Measurements from ENCODE around the gene MKRN2OS. TPM values are rescaled to one million over a fixed set of nuclear protein-coding genes. Genes with fewer than 3 reads are reported as not detected.

The MKRN2OS gene
- polyA plus RNA-seq, 1 donor (not counting 4 experiments of a cell fraction or from before 2014, with no cell fraction given): 4.0 TPM

GRCh38 chr3:12553921-12554391 is 8.7 kb upstream of the MKRN2OS start:
- H3K27ac ChIP-seq (ENCODE audit: control insufficient read depth, insufficient read depth, low read length): no peak overlapping the region
- H3K9me1 ChIP-seq (ENCODE audit: control insufficient read depth, extremely low read depth, insufficient read depth, low read length): no peaks in the 10 kb centered on the region
- H3K4me2 ChIP-seq (ENCODE audit: control insufficient read depth, extremely low read depth, insufficient read depth, low read depth, low read length): peak overlapping the region; percentile 75
- no peaks in the 10 kb centered on the region for H3K9me3 ChIP-seq (ENCODE audit: control insufficient read depth, low read depth, low read length)
- DNase-seq (ENCODE audit: low read depth, low spot score) (no peak), FAIRE-seq (no peak)
- peak overlapping the region; percentile 62 for H3K9ac ChIP-seq (ENCODE audit: control insufficient read depth, extremely low read depth, insufficient read depth, low read length)
- no peaks in the 10 kb centered on the region for H4K20me1 ChIP-seq (ENCODE audit: control insufficient read depth, extremely low read depth, insufficient read depth, low read length)
- peaks cover 20% of the 10 kb centered on the region for H3K79me2 ChIP-seq (ENCODE audit: control insufficient read depth, insufficient read depth, low read length)
- no peaks in the 10 kb centered on the region for H3K27me3 ChIP-seq (ENCODE audit: control insufficient read depth, extremely low read depth, insufficient read depth, low read length)
- peak overlapping the region; percentile 32 to 54 (median 42) for H3K4me3 ChIP-seq (ENCODE audit: control insufficient read depth in 2 of 3, extremely low read depth in 1 of 3, insufficient read depth in 2 of 3, low read depth in 1 of 3, low read length in 3 of 3)
- peak overlapping the region; percentile 85 for H2AFZ ChIP-seq (ENCODE audit: control insufficient read depth, low read length)
- no peaks in the 10 kb centered on the region for H3K36me3 ChIP-seq (ENCODE audit: control insufficient read depth in 2 of 2, extremely low read depth in 1 of 2, insufficient read depth in 2 of 2, low read length in 2 of 2)
- TF ChIP-seq, protein P1, sequence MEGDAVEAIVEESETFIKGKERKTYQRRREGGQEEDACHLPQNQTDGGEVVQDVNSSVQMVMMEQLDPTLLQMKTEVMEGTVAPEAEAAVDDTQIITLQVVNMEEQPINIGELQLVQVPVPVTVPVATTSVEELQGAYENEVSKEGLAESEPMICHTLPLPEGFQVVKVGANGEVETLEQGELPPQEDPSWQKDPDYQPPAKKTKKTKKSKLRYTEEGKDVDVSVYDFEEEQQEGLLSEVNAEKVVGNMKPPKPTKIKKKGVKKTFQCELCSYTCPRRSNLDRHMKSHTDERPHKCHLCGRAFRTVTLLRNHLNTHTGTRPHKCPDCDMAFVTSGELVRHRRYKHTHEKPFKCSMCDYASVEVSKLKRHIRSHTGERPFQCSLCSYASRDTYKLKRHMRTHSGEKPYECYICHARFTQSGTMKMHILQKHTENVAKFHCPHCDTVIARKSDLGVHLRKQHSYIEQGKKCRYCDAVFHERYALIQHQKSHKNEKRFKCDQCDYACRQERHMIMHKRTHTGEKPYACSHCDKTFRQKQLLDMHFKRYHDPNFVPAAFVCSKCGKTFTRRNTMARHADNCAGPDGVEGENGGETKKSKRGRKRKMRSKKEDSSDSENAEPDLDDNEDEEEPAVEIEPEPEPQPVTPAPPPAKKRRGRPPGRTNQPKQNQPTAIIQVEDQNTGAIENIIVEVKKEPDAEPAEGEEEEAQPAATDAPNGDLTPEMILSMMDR (optimal IDR thresholded peaks at IDR 0.05 in 1 of 3, IDR thresholded peaks at IDR 0.05 in 1 of 3, conservative IDR thresholded peaks at IDR 0.05 in 1 of 3; ENCODE audit: extremely low read depth in 1 of 3, insufficient read depth in 2 of 3, low read length in 3 of 3): peak in 1 of 3 experiments; percentile 13
- no peak for TF ChIP-seq EZH2 (IDR thresholded peaks at IDR 0.05; ENCODE audit: low read length)
- H3K4me1 ChIP-seq (ENCODE audit: control insufficient read depth, extremely low read depth, insufficient read depth, low read length): peaks cover 18% of the 10 kb centered on the region
- dilution Hi-C loops (cut with MboI; ENCODE audit: extremely low pct_ligation_motif_present, low sequenced_read_pairs): no loop called here

DNA sequence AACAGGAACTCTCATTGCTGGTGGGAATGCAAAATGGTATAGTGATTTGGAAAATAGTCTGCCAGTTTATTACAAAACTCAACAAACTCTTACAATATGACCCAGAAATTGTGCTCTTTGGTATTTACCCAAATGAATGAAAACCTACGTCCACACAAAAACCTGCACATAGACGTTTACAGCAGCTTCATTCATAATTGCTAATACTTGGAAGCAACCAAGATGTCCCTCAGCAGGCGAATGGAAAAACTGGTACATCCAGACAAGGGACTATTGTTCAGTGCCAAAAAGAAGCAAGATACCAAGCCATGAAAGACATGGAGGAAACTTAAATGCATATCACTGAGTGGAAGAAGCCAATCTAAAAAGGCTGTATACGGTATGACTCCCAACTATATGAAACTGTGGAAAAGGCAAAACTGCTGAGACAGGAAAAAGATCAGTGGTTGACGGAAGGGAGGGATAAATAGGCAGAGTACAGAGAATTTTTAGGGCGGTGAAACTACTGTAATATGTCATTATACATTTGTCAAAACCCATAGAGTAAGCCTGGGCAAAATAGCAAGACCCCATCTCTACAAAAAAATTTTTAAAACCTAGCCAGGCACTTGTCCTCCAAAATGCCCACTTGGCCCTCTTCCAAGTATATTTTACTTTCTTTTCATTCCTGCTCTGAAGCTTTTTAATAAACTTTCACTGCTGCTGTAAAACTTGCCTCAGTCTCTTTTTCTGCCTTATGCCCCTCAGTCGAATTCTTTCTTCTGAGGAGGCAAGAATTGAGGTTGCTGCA is 4.9 kb upstream of the MKRN2OS start:
- FAIRE-seq: no peak
- dilution Hi-C loops (cut with MboI; ENCODE audit: extremely low pct_ligation_motif_present, low sequenced_read_pairs): no loop called here

More for the DNA sequence above, 4.9 kb upstream of the MKRN2OS start:
- H3K9me1 ChIP-seq (ENCODE audit: control insufficient read depth, extremely low read depth, insufficient read depth, low read length): no peaks in the 10 kb centered on the region
- no peaks in the 10 kb centered on the region for H4K20me1 ChIP-seq (ENCODE audit: control insufficient read depth, extremely low read depth, insufficient read depth, low read length)
- no peak for DNase-seq (ENCODE audit: low read depth, low spot score)
- H2AFZ ChIP-seq (ENCODE audit: control insufficient read depth, low read length): no peak overlapping the region
- peaks cover 4% of the 10 kb centered on the region for H3K4me1 ChIP-seq (ENCODE audit: control insufficient read depth, extremely low read depth, insufficient read depth, low read length)
- no peaks in the 10 kb centered on the region for H3K79me2 ChIP-seq (ENCODE audit: control insufficient read depth, insufficient read depth, low read length)
- no peak overlapping the region for H3K9ac ChIP-seq (ENCODE audit: control insufficient read depth, extremely low read depth, insufficient read depth, low read length)
- H3K27ac ChIP-seq (ENCODE audit: control insufficient read depth, insufficient read depth, low read length): no peak overlapping the region
- H3K27me3 ChIP-seq (ENCODE audit: control insufficient read depth, extremely low read depth, insufficient read depth, low read length): no peaks in the 10 kb centered on the region
- H3K36me3 ChIP-seq (ENCODE audit: control insufficient read depth in 2 of 2, extremely low read depth in 1 of 2, insufficient read depth in 2 of 2, low read length in 2 of 2): no peaks in the 10 kb centered on the region
- H3K9me3 ChIP-seq (ENCODE audit: control insufficient read depth, low read depth, low read length): no peaks in the 10 kb centered on the region
- no peak for TF ChIP-seq EZH2 (IDR thresholded peaks at IDR 0.05; ENCODE audit: low read length)
- TF ChIP-seq, protein P1 (optimal IDR thresholded peaks at IDR 0.05 in 1 of 3, IDR thresholded peaks at IDR 0.05 in 1 of 3, conservative IDR thresholded peaks at IDR 0.05 in 1 of 3; ENCODE audit: extremely low read depth in 1 of 3, insufficient read depth in 2 of 3, low read length in 3 of 3): no peak
- H3K4me3 ChIP-seq (ENCODE audit: control insufficient read depth in 2 of 3, extremely low read depth in 1 of 3, insufficient read depth in 2 of 3, low read depth in 1 of 3, low read length in 3 of 3): no peak overlapping the region
- no peak overlapping the region for H3K4me2 ChIP-seq (ENCODE audit: control insufficient read depth, extremely low read depth, insufficient read depth, low read depth, low read length)
